Measurements from ENCODE around the gene DSPP.

The DSPP gene

GRCh38 chr4:87631668-87632067, 23.3 kb downstream of the DSPP start:
- no peak for DNase-seq (ENCODE audit: low read depth in 2 of 2)

DNA sequence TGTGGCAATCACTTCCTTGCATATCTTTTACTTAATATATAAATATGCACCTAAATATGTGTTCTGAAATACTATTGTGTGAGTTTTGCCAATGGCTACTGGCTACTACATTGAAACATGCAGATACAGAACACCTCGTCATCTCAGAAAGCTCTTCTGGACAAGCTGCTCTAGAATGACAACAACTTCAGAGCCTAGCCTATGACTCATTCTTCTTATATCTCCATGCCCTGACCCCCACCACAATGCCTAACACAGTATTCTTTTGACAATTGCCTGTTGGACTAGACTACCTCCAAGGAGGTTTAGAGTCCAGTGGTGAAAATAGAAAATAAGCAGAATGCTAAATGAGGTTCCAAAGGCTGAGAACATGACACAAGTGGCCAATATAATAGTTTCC, 24.1 kb downstream of the DSPP start:
- DNase-seq (ENCODE audit: low read depth in 2 of 2), result no peak

- DNase-seq (ENCODE audit: low read depth in 2 of 2), result no peak
Measured at GRCh38 chr4:87633243-87633642, 24.9 kb downstream of the DSPP start.

GRCh38 chr4:87644286-87644685, 36.0 kb downstream of the DSPP start:
- DNase-seq (ENCODE audit: low read depth in 2 of 2), result no peak

- DNase-seq (ENCODE audit: low read depth in 2 of 2), result no peak
Measured at GRCh38 chr4:87649980-87650379, 41.7 kb downstream of the DSPP start, which contains the start of gene DMP1. Gene DMP1 (plus strand): TSS chr4:87650280. CDS start chr4:87656493, 6,213 bp downstream.

GRCh38 chr4:87650938-87651337, 42.6 kb downstream of the DSPP start:
- DNase-seq (ENCODE audit: low read depth in 2 of 2), result no peak

GRCh38 chr4:87651941-87652340, 43.6 kb downstream of the DSPP start:
- DNase-seq (ENCODE audit: low read depth in 2 of 2), result no peak

DNA sequence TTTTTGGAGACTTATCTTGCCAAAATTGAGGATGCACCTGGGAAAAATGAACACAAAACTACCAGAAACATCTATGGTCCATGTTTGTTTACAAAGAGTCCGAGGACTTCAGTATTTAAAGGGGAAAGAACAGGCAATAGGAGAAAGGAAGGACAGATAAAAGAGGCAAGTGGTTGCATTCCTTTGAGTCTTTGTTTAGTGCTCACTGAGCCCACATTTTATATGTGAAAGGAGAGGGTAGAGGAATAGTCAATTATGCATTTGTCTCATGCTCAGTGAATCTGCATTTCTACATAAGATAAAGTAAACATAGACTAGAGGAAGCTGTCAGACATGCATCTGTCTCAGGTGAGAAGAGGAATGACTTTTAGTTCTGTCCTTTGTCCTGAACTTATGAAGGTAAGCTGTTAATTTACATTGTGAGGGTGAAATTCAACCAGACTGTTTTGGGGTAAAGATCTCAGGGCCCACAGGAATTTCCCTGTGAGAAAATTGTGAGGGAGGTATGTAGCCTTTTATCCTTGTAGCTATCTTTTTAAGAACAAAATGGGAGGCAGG, 46.2 kb downstream of the DSPP start:
- no peak for DNase-seq (ENCODE audit: low read depth in 2 of 2)

DNA sequence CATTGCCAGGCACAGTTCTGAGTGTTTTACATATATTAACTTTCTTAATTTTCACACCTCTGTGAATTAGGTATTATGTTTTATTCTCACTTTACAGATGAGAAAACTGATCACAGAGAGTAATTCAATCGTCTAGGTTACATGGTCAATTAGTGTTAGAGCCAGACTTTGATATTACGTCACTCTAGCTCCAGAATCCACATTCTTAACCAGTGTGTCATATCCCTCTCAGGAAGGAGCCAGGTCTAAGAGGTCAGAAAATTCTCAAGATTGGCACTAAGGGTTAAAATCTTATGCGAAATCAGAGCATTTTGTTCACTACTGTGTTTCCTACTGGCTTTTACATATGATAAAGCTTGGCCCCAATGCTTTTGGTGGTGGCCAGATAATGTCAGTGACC, 49.2 kb downstream of the DSPP start:
- DNase-seq (ENCODE audit: low read depth in 2 of 2), result no peak

GRCh38 chr4:87659247-87659931, 51.1 kb downstream of the DSPP start:
- no peak for DNase-seq (ENCODE audit: low read depth in 2 of 2)

- DNase-seq (ENCODE audit: low read depth in 2 of 2), result no peak
Measured at GRCh38 chr4:87662871-87663270, 54.5 kb downstream of the DSPP start.

All from stimulated activated CD4-positive, alpha-beta T cell treated with anti-CD3 and anti-CD28 coated beads, Interleukin-12 subunit alpha, Interleukin-12 subunit beta, amount 100 ng/mL, for 24 hours (primary cell).